Bronchial epithelial cell (primary cell): ENCODE measurements around the gene RFX1. TPM values are rescaled to one million over a fixed set of nuclear protein-coding genes. Genes with fewer than 3 reads are reported as not detected.

Source experiments
- DNase-seq: peaks from one replicate; pipeline ENCODE4 v3.0.0-alpha.2; 2010; ENCODE audit warnings: low read depth
- FAIRE-seq: peaks from 2 replicates; lab custom pipeline; 2011; peaks lifted over from hg19 to GRCh38; lab: Jason Lieb, UNC
- H3K27me3 ChIP-seq: 2 replicates; pipeline ENCODE4 v1.5.1; 2011; ENCODE audit warnings: low read length; ENCODE audit not compliant: control insufficient read depth, insufficient read depth
- H3K36me3 ChIP-seq: 2 replicates; pipeline ENCODE4 v1.5.1; 2011; ENCODE audit warnings: low read length; ENCODE audit not compliant: control insufficient read depth, insufficient read depth
- H3K4me3 ChIP-seq: 2 replicates; pipeline ENCODE4 v1.5.1; 2011; ENCODE audit warnings: mild to moderate bottlenecking, low read depth, low read length, control low read depth
- CTCF ChIP-seq: IDR thresholded peaks from 2 replicates; pipeline ENCODE4 v1.5.1; 2011; ENCODE audit warnings: mild to moderate bottlenecking, moderate library complexity, low read length, control low read depth, inconsistent platforms; ENCODE audit not compliant: insufficient read depth, severe bottlenecking
- total RNA-seq: library from RNA; depleted of rRNA; stranded (reverse); fragments of >200 nt; gene quantifications from 2 replicates; pipeline ENCODE4 v1.2.1, GENCODE V29; 2014

RFX1 gene
- total RNA-seq, 1 donor from 2014 or later = 0.79 TPM

- TF ChIP-seq CTCF = peak; percentile 27
- no peak for DNase-seq
- peaks cover 31% of the 10 kb centered on the region for H3K36me3 ChIP-seq
These were observed 45.9 kb downstream of the RFX1 start for GRCh38 chr19:13959962-13960862.

DNA sequence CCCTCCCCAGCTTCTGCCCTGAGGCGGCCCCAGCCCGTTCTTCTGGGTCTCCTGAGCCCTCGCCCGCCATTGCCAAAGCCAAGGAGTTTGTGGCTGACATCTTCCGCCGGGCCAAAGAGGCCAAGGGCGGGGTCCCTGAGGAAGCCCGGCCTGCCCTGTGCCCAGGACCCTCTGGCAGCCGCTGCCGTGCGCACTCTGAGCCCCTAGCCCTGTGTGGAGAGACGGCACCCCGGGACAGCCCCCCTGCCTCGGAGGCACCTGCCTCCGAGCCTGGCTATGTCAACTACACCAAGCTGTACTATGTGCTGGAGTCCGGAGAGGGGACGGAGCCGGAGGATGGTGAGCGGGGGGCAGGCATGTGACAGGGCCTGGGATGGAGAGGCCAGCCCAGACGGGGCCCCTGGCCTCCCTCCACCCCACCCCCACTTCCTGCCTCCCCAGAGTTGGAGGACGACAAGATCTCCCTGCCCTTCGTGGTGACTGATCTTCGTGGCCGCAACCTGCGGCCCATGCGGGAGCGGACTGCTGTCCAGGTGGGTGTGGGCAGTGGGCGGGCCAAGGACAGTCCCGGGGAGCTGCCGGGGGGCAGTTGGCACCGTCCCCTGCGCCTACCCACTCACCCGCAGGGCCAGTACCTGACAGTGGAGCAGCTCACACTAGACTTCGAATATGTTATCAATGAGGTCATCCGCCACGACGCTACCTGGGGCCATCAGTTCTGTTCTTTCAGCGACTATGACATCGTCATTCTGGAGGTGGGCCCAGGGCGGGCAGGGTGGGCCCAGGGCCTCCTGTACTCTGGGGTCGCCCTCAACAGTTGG, 46.8 kb downstream of the RFX1 start:
- H3K4me3 ChIP-seq = no peak overlapping the region
- TF ChIP-seq CTCF = no peak
- FAIRE-seq (no peak), DNase-seq (no peak)
- H3K27me3 ChIP-seq = no peaks in the 10 kb centered on the region
- H3K36me3 ChIP-seq = peaks cover 31% of the 10 kb centered on the region

More at GRCh38 chr19:13959962-13960862, 45.9 kb downstream of the RFX1 start:
- no peak for FAIRE-seq
- no peak overlapping the region for H3K4me3 ChIP-seq
- H3K27me3 ChIP-seq = no peaks in the 10 kb centered on the region

GRCh38 chr19:13958043-13958442, 48.1 kb downstream of the RFX1 start:
- Histone ChIP-seq H3K36me3 (peaks cover 31% of the 10 kb centered on the region), H3K27me3 (no peaks in the 10 kb centered on the region), H3K4me3 (no peak overlapping the region)
- DNase-seq (no peak), FAIRE-seq (no peak)
- TF ChIP-seq CTCF = no peak

- TF ChIP-seq CTCF = no peak
- Histone ChIP-seq H3K4me3 (no peak overlapping the region), H3K27me3 (no peaks in the 10 kb centered on the region), H3K36me3 (peaks cover 31% of the 10 kb centered on the region)
- FAIRE-seq (no peak), DNase-seq (no peak)
These were observed 49.1 kb downstream of the RFX1 start for GRCh38 chr19:13957051-13957450.

- FAIRE-seq (no peak), DNase-seq (no peak)
- TF ChIP-seq CTCF = no peak
- Histone ChIP-seq H3K4me3 (no peak overlapping the region), H3K36me3 (peaks cover 31% of the 10 kb centered on the region), H3K27me3 (no peaks in the 10 kb centered on the region)
These were observed 49.8 kb downstream of the RFX1 start for GRCh38 chr19:13956365-13956744.
